Right atrium auricular region (tissue), 2 donors: ENCODE data around the gene NRF1. TPM values are rescaled to one million over a fixed set of nuclear protein-coding genes. Genes with fewer than 3 reads are reported as not detected.

Source experiments
- DNase-seq: peaks from one replicate; pipeline ENCODE4 v3.0.0-alpha.2; 2019; ENCODE audit warnings: low spot score
- H3K27ac ChIP-seq, 2 donors: fragments of 200-600 bp; sonication (generic); 1 replicate in 1 of 2; 2 replicates in 1 of 2; pipeline ENCODE4 v1.5.1; 2016 to 2019
- H3K27me3 ChIP-seq, 2 donors: fragments of 200-600 bp; sonication (generic); one replicate each; pipeline versions ENCODE4 v1.5.1 to v1.6.0; 2017 to 2019
- H3K36me3 ChIP-seq: fragments of 200-600 bp; sonication (generic); one replicate; pipeline ENCODE4 v1.5.1; 2016
- H3K4me1 ChIP-seq, 2 donors: fragments of 200-600 bp; sonication (generic); one replicate each; pipeline versions ENCODE4 v1.5.1 to v1.6.0; 2017 to 2019
- H3K4me3 ChIP-seq, 2 donors: fragments of 200-600 bp; sonication (generic); 1 replicate in 1 of 2; 2 replicates in 1 of 2; pipeline ENCODE4 v1.5.1; 2017 to 2019; ENCODE audit warnings: mild to moderate bottlenecking in 1 of 2, moderate library complexity in 1 of 2
- H3K9me3 ChIP-seq, 2 donors: fragments of 200-600 bp; sonication (generic); one replicate each; pipeline ENCODE4 v1.5.1; 2019
- CTCF ChIP-seq, 2 donors: fragments of 200-600 bp; sonication (generic); IDR thresholded peaks; one replicate each; pipeline ENCODE4 v1.5.1; 2019; ENCODE audit warnings: antibody characterized with exemption in 2 of 2
- total RNA-seq, 2 donors: library from RNA; depleted of rRNA; stranded (reverse); fragments of >200 nt; gene quantifications; one replicate each; pipeline ENCODE4 v1.1.0, GENCODE V29; 2016

The NRF1 gene
- total RNA-seq, 2 donors from 2014 or later: 14.9 to 21.2 TPM

GRCh38 chr7:129750091-129750490 is 138.6 kb downstream of the NRF1 start:
- Histone ChIP-seq H3K27me3 (no peaks in the 10 kb centered on the region), H3K4me1 (no peaks in the 10 kb centered on the region), H3K4me3 (no peak overlapping the region), H3K36me3 (peaks cover 13% of the 10 kb centered on the region), H3K9me3 (no peaks in the 10 kb centered on the region), H3K27ac (no peak overlapping the region)
- TF ChIP-seq CTCF (IDR thresholded peaks at IDR 0.05): no peak
- no peak for DNase-seq

GRCh38 chr7:129750501-129750900 is 139.0 kb downstream of the NRF1 start:
- Histone ChIP-seq H3K27ac (no peak overlapping the region), H3K4me3 (no peak overlapping the region), H3K36me3 (peaks cover 17% of the 10 kb centered on the region), H3K4me1 (no peaks in the 10 kb centered on the region), H3K27me3 (no peaks in the 10 kb centered on the region), H3K9me3 (no peaks in the 10 kb centered on the region)
- TF ChIP-seq CTCF (IDR thresholded peaks at IDR 0.05): no peak
- DNase-seq: no peak

GRCh38 chr7:129751916-129752315 is 140.4 kb downstream of the NRF1 start:
- no peaks in the 10 kb centered on the region for H3K9me3 ChIP-seq
- no peak overlapping the region for H3K4me3 ChIP-seq
- H3K4me1 ChIP-seq: no peaks in the 10 kb centered on the region
- DNase-seq: no peak
- H3K36me3 ChIP-seq: peaks cover 31% of the 10 kb centered on the region
- no peak overlapping the region for H3K27ac ChIP-seq
- TF ChIP-seq CTCF (IDR thresholded peaks at IDR 0.05): no peak
- H3K27me3 ChIP-seq: no peaks in the 10 kb centered on the region

- H3K27ac ChIP-seq: no peak overlapping the region
- no peak for DNase-seq
- no peaks in the 10 kb centered on the region for H3K9me3 ChIP-seq
- H3K36me3 ChIP-seq: peaks cover 23% of the 10 kb centered on the region
- TF ChIP-seq CTCF (IDR thresholded peaks at IDR 0.05): no peak
- no peaks in the 10 kb centered on the region for H3K4me1 ChIP-seq
- no peaks in the 10 kb centered on the region for H3K27me3 ChIP-seq
- H3K4me3 ChIP-seq: no peak overlapping the region
These were observed 141.2 kb downstream of the NRF1 start for GRCh38 chr7:129752760-129753159.

- Histone ChIP-seq H3K4me3 (no peak overlapping the region), H3K27me3 (no peaks in the 10 kb centered on the region), H3K4me1 (no peaks in the 10 kb centered on the region), H3K9me3 (no peaks in the 10 kb centered on the region), H3K36me3 (peaks cover 21% of the 10 kb centered on the region), H3K27ac (no peak overlapping the region)
- DNase-seq: no peak
- TF ChIP-seq CTCF (IDR thresholded peaks at IDR 0.05): no peak
These were observed 142.9 kb downstream of the NRF1 start for GRCh38 chr7:129754406-129754805.

- TF ChIP-seq CTCF (IDR thresholded peaks at IDR 0.05): no peak
- DNase-seq: no peak
- Histone ChIP-seq H3K36me3 (peaks cover 21% of the 10 kb centered on the region), H3K4me3 (no peak overlapping the region), H3K4me1 (no peaks in the 10 kb centered on the region), H3K27ac (no peak overlapping the region), H3K9me3 (no peaks in the 10 kb centered on the region), H3K27me3 (no peaks in the 10 kb centered on the region)
These were observed 146.5 kb downstream of the NRF1 start for GRCh38 chr7:129757991-129758390.
